ENCODE data around the gene PHF20.
"Not testable (repeated sequence)": the region's sequence is repeated elsewhere in the genome, so short reads cannot be mapped to it uniquely, and the experiment has no call there.

PHF20 gene

DNA sequence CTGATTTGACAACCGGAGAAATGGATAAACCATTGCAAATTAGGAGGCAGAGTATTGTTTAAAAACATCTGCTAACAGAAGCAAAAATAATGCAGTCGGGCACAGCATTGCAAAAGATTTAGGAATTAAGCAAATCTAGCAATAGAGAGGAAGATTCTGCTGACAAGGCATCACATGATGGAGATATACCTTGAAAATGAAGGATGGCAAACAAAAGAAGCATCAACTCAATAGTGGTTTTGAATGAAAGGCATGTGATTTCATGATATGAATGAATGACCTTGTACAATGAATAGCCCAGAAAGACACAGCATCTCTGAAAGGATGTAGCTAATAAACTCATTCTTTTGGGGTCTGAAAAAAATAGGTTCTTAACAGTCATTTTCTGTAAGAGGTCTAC lies 21.2 kb upstream of the PHF20 start:
- Histone ChIP-seq H3K36me3 (ENCODE audit: control insufficient read depth in 4 of 4, insufficient read depth in 4 of 4, low read length in 3 of 4) (no peaks in the 10 kb centered on the region), H3K9me3 (ENCODE audit: control extremely low read depth in 1 of 5, control insufficient read depth in 4 of 5, insufficient read depth in 2 of 5, low read depth in 1 of 5, low read length in 4 of 5) (no peaks in the 10 kb centered on the region), H3K27ac (ENCODE audit: insufficient read depth in 1 of 2, low read depth in 1 of 2, low read length in 2 of 2, poor library complexity in 1 of 2, severe bottlenecking in 2 of 2) (no peak overlapping the region), H3K4me3 (ENCODE audit: control insufficient read depth in 1 of 7, extremely low read depth in 1 of 7, insufficient read depth in 4 of 7, low read depth in 2 of 7, low read length in 6 of 7) (no peak overlapping the region), H3K4me1 (ENCODE audit: control extremely low read depth in 1 of 4, control insufficient read depth in 4 of 4, insufficient read depth in 4 of 4, low read length in 3 of 4) (no peaks in the 10 kb centered on the region), H3K27me3 (replicated peaks in 2 of 5; ENCODE audit: control insufficient read depth in 4 of 5, insufficient read depth in 5 of 5, low read length in 4 of 5) (no peaks in the 10 kb centered on the region)
- ChIA-PET CTCF (interaction anchor here (0.5 kb wide), 1 partner anchor 14 kb away, joined by 3 read pairs; no protein-coding TSS in a partner anchor), POLR2A (no interaction called here)
- DNase-seq: no peak
- 92% methylated on average over 2 of the region's 2 CpGs for WGBS (ENCODE audit: insufficient coverage)

DNA sequence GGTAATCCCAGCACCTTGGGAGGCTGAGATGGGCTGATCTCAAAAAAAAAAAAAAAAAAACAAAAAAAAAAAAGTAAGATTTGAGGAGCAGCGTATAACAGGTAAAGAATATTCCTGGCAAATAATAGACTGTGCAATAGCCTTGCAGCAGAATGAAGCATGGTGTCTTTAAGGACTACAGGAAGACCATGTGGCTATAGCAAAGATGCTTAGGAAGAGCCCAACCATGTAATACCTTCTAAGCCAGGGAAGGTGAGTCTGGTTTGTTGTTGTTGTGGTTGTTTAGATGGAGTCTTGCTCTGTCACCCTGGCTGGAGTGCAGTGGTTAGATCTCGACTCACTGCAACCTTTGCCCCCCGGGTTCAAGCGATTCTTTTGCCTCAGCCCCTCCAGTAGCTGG lies 15.4 kb upstream of the PHF20 start:
- DNase-seq: no peak
- no peaks in the 10 kb centered on the region for H3K36me3 ChIP-seq (ENCODE audit: control insufficient read depth in 4 of 4, insufficient read depth in 4 of 4, low read length in 3 of 4)
- 100% methylated on average over 4 of the region's 4 CpGs for WGBS (ENCODE audit: insufficient coverage)
- no peak overlapping the region for H3K4me3 ChIP-seq (ENCODE audit: control insufficient read depth in 1 of 7, extremely low read depth in 1 of 7, insufficient read depth in 4 of 7, low read depth in 2 of 7, low read length in 6 of 7)
- POLR2A ChIA-PET: interaction anchor here (1.0 to 1.2 kb wide), 2 partner anchors 11 to 15 kb away, joined by 3 read pairs; no protein-coding TSS in a partner anchor
- no peaks in the 10 kb centered on the region for H3K27me3 ChIP-seq (replicated peaks in 2 of 5; ENCODE audit: control insufficient read depth in 4 of 5, insufficient read depth in 5 of 5, low read length in 4 of 5)
- no peak overlapping the region for H3K27ac ChIP-seq (ENCODE audit: insufficient read depth in 1 of 2, low read depth in 1 of 2, low read length in 2 of 2, poor library complexity in 1 of 2, severe bottlenecking in 2 of 2)
- CTCF ChIA-PET: interaction anchor here (1.0 to 1.5 kb wide), 3 partner anchors 12 to 39 kb away, joined by 5 to 7 read pairs (median 6); no protein-coding TSS in a partner anchor
- no peaks in the 10 kb centered on the region for H3K9me3 ChIP-seq (ENCODE audit: control extremely low read depth in 1 of 5, control insufficient read depth in 4 of 5, insufficient read depth in 2 of 5, low read depth in 1 of 5, low read length in 4 of 5)
- no peaks in the 10 kb centered on the region for H3K4me1 ChIP-seq (ENCODE audit: control extremely low read depth in 1 of 4, control insufficient read depth in 4 of 4, insufficient read depth in 4 of 4, low read length in 3 of 4)

DNA sequence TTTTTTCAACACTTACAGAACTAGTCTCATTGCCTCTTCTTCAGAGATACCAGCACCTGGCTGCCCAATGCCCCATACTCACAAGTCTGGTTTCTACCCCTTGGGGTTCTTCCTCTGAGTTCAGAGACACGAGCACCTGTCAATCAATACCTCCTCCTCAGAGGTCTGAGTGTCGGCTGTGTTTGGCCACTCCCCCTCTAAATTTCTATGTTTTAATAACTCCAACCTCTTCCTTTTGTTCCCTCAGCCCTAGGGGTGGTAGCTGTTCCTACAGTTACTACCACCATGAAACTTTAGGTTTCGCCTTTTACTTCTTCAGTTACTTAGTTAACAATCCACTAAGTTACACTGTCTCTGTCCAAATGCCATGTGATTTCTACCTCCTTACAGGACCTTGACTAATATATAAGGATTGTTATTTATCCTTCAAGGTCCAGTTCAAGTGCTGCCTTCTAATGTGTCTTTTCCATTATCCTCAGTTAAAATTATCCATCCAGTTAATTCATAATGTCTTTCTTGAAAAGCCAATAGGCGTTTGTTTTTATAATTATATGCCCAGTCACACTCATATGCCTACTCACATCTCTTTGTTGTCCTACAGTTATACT lies 14.6 kb upstream of the PHF20 start:
- 71% methylated on average over 3 of the region's 4 CpGs for WGBS (ENCODE audit: insufficient coverage)
- ChIA-PET POLR2A (no interaction called here), CTCF (no interaction called here)
- Histone ChIP-seq H3K4me3 (ENCODE audit: control insufficient read depth in 1 of 7, extremely low read depth in 1 of 7, insufficient read depth in 4 of 7, low read depth in 2 of 7, low read length in 6 of 7) (no peak overlapping the region), H3K9me3 (ENCODE audit: control extremely low read depth in 1 of 5, control insufficient read depth in 4 of 5, insufficient read depth in 2 of 5, low read depth in 1 of 5, low read length in 4 of 5) (no peaks in the 10 kb centered on the region), H3K36me3 (ENCODE audit: control insufficient read depth in 4 of 4, insufficient read depth in 4 of 4, low read length in 3 of 4) (no peaks in the 10 kb centered on the region), H3K4me1 (ENCODE audit: control extremely low read depth in 1 of 4, control insufficient read depth in 4 of 4, insufficient read depth in 4 of 4, low read length in 3 of 4) (no peaks in the 10 kb centered on the region), H3K27ac (ENCODE audit: insufficient read depth in 1 of 2, low read depth in 1 of 2, low read length in 2 of 2, poor library complexity in 1 of 2, severe bottlenecking in 2 of 2) (no peak overlapping the region), H3K27me3 (replicated peaks in 2 of 5; ENCODE audit: control insufficient read depth in 4 of 5, insufficient read depth in 5 of 5, low read length in 4 of 5) (no peaks in the 10 kb centered on the region)
- DNase-seq: no peak

DNA sequence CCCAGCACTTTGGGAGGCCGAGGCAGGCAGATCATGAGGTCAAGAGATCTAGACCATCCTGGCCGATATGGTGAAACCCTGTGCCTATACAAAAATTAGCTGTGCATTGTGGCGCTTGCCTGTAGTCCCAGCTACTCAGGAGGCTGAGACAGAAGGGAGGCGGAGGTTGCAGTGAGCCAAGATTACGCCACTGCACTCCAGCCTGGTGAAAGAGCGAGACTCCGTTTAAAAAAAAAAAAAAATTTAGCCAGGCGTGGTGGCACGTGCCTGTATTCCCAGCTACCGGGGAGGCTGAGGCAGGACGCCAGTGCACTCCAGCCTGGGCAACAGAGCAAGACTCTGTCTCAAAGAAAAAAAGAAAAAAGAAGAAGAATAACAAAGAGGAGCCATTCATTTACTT lies 10.3 kb upstream of the PHF20 start:
- H3K27me3 ChIP-seq (replicated peaks in 2 of 5; ENCODE audit: control insufficient read depth in 4 of 5, insufficient read depth in 5 of 5, low read length in 4 of 5); H3K27ac ChIP-seq (ENCODE audit: insufficient read depth in 1 of 2, low read depth in 1 of 2, low read length in 2 of 2, poor library complexity in 1 of 2, severe bottlenecking in 2 of 2); H3K4me3 ChIP-seq (ENCODE audit: control insufficient read depth in 1 of 7, extremely low read depth in 1 of 7, insufficient read depth in 4 of 7, low read depth in 2 of 7, low read length in 6 of 7); DNase-seq; H3K36me3 ChIP-seq (ENCODE audit: control insufficient read depth in 4 of 4, insufficient read depth in 4 of 4, low read length in 3 of 4); POLR2A ChIA-PET; H3K4me1 ChIP-seq (ENCODE audit: control extremely low read depth in 1 of 4, control insufficient read depth in 4 of 4, insufficient read depth in 4 of 4, low read length in 3 of 4); CTCF ChIA-PET; H3K9me3 ChIP-seq (ENCODE audit: control extremely low read depth in 1 of 5, control insufficient read depth in 4 of 5, insufficient read depth in 2 of 5, low read depth in 1 of 5, low read length in 4 of 5): not testable (repeated sequence)
- WGBS (ENCODE audit: insufficient coverage): 100% methylated on average over 6 of the region's 11 CpGs

DNA sequence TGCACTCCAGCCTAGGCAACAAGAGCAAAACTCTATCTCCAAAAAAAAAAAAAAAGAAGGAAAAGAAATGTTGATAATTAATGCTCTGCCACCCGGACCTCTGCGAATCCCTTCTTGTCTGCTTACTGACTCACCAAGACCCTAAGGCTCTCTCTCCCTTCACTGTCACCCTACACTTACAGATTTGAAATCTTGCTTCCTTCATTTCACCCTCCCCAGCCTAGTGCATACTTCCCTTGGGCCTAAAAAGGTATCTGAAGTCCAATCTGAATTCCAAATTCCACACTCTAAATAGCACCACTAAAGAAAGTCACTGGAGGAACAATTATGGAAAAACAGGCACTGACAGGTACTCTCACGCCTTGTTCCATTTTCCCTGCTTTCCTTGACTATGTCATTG lies 9.4 kb upstream of the PHF20 start:
- Histone ChIP-seq H3K4me3 (ENCODE audit: control insufficient read depth in 1 of 7, extremely low read depth in 1 of 7, insufficient read depth in 4 of 7, low read depth in 2 of 7, low read length in 6 of 7) (no peak overlapping the region), H3K27me3 (replicated peaks in 2 of 5; ENCODE audit: control insufficient read depth in 4 of 5, insufficient read depth in 5 of 5, low read length in 4 of 5) (no peaks in the 10 kb centered on the region), H3K27ac (ENCODE audit: insufficient read depth in 1 of 2, low read depth in 1 of 2, low read length in 2 of 2, poor library complexity in 1 of 2, severe bottlenecking in 2 of 2) (no peak overlapping the region), H3K4me1 (ENCODE audit: control extremely low read depth in 1 of 4, control insufficient read depth in 4 of 4, insufficient read depth in 4 of 4, low read length in 3 of 4) (peaks cover 5 to 13% (median 8%) of the 10 kb centered on the region in 4 experiments), H3K36me3 (ENCODE audit: control insufficient read depth in 4 of 4, insufficient read depth in 4 of 4, low read length in 3 of 4) (no peaks in the 10 kb centered on the region), H3K9me3 (ENCODE audit: control extremely low read depth in 1 of 5, control insufficient read depth in 4 of 5, insufficient read depth in 2 of 5, low read depth in 1 of 5, low read length in 4 of 5) (no peaks in the 10 kb centered on the region)
- no peak for DNase-seq
- ChIA-PET POLR2A (no interaction called here), CTCF (no interaction called here)
- WGBS (ENCODE audit: insufficient coverage): 90% methylated on average over 2 of the region's 3 CpGs

DNA sequence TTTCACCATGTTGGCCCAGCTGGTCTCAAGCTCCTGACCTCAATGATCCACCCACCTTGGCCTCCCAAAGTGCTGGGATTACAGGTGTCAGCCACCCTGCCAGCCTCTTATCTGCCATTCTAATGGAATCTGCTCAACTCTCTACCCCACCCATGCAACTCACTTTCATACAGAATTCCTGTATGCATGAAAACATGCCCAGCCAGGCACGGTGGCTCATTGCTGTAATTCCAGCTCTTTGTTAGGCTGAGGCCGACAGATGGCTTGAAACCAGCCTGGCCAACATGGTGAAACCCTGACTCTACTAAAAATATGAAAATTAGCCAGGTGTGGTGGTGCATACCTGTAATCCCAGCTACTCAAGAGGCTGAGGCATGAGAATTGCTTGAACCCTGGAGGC lies 6.9 kb upstream of the PHF20 start:
- H3K4me1 ChIP-seq (ENCODE audit: control extremely low read depth in 1 of 4, control insufficient read depth in 4 of 4, insufficient read depth in 4 of 4, low read length in 3 of 4): peaks cover 22 to 36% (median 32%) of the 10 kb centered on the region in 4 experiments
- H3K36me3 ChIP-seq (ENCODE audit: control insufficient read depth in 4 of 4, insufficient read depth in 4 of 4, low read length in 3 of 4); H3K27ac ChIP-seq (ENCODE audit: insufficient read depth in 1 of 2, low read depth in 1 of 2, low read length in 2 of 2, poor library complexity in 1 of 2, severe bottlenecking in 2 of 2); POLR2A ChIA-PET; H3K27me3 ChIP-seq (replicated peaks in 2 of 5; ENCODE audit: control insufficient read depth in 4 of 5, insufficient read depth in 5 of 5, low read length in 4 of 5); DNase-seq; H3K4me3 ChIP-seq (ENCODE audit: control insufficient read depth in 1 of 7, extremely low read depth in 1 of 7, insufficient read depth in 4 of 7, low read depth in 2 of 7, low read length in 6 of 7); H3K9me3 ChIP-seq (ENCODE audit: control extremely low read depth in 1 of 5, control insufficient read depth in 4 of 5, insufficient read depth in 2 of 5, low read depth in 1 of 5, low read length in 4 of 5): not testable (repeated sequence)
- WGBS (ENCODE audit: insufficient coverage): no CpG with 5 or more reads among the region's 2 CpGs
- CTCF ChIA-PET: interaction anchor here (0.9 to 1.1 kb wide), 2 partner anchors 14 to 23 kb away, joined by 3 to 4 read pairs; partner anchors contain the start of gene RBM39

DNA sequence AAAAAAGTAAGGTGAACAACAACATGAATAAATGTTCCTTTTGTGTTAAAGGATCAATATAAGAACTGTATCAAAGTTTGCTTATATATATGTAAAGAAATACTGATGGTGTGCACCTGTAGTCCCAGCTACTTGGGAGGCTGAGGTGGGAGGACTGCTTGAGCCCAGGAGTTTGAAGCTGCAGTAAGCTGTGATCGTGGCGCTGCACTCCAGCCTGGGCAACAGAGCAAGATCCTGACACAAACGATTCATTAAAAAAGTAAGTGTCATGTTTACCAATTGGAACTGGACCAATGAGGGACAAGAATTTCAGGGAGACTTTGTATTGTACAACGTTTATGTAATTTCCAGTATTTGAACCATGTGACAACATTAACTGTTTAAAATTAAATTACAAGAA lies 5.0 kb upstream of the PHF20 start:
- no peaks in the 10 kb centered on the region for H3K36me3 ChIP-seq (ENCODE audit: control insufficient read depth in 4 of 4, insufficient read depth in 4 of 4, low read length in 3 of 4)
- CTCF ChIA-PET: interaction anchor here (0.7 to 2.7 kb wide), 3 partner anchors 24 to 36 kb away, joined by 3 to 32 read pairs (median 4); partner anchors contain the start of gene RBM39
- POLR2A ChIA-PET: interaction anchor here (0.7 kb wide), 1 partner anchor 12 kb away, joined by 3 read pairs; no protein-coding TSS in a partner anchor
- no peak overlapping the region for H3K4me3 ChIP-seq (ENCODE audit: control insufficient read depth in 1 of 7, extremely low read depth in 1 of 7, insufficient read depth in 4 of 7, low read depth in 2 of 7, low read length in 6 of 7)
- no peaks in the 10 kb centered on the region for H3K27me3 ChIP-seq (replicated peaks in 2 of 5; ENCODE audit: control insufficient read depth in 4 of 5, insufficient read depth in 5 of 5, low read length in 4 of 5)
- no peaks in the 10 kb centered on the region for H3K9me3 ChIP-seq (ENCODE audit: control extremely low read depth in 1 of 5, control insufficient read depth in 4 of 5, insufficient read depth in 2 of 5, low read depth in 1 of 5, low read length in 4 of 5)
- no peak for DNase-seq
- WGBS (ENCODE audit: insufficient coverage): 100% methylated on average over 3 of the region's 4 CpGs
- H3K4me1 ChIP-seq (ENCODE audit: control extremely low read depth in 1 of 4, control insufficient read depth in 4 of 4, insufficient read depth in 4 of 4, low read length in 3 of 4): peaks cover 24 to 53% (median 41%) of the 10 kb centered on the region in 4 experiments
- H3K27ac ChIP-seq (ENCODE audit: insufficient read depth in 1 of 2, low read depth in 1 of 2, low read length in 2 of 2, poor library complexity in 1 of 2, severe bottlenecking in 2 of 2): peak overlapping the region in 1 of 2 experiments; percentile 81
